Heart left ventricle (tissue), 16 donors: Measurements from ENCODE around the gene RPGRIP1. TPM values are rescaled to one million over a fixed set of nuclear protein-coding genes. Genes with fewer than 3 reads are reported as not detected.
A peak's percentile ranks its signal among the peaks of the same experiment; 100 is the strongest.

Experiments
- ATAC-seq, 4 donors: fragments of 200-7000 bp; cut with Tn5 transposase; one replicate each; pipeline ENCODE4 v1.9.1; 2020 to 2022; ENCODE audit warnings: moderate library complexity in 4 of 4, mild to moderate bottlenecking in 3 of 4, moderate number of reproducible peaks in 1 of 4
- DNase-seq, 5 donors: peaks; one replicate each; pipeline ENCODE4 v3.0.0-alpha.2; 2020
- H3K27ac ChIP-seq, 12 donors: fragments of 200-600 bp; sonication (generic) in 4 of 12; one replicate each; pipeline versions ENCODE4 v1.5.0 to v1.8.0; 2016 to 2022; ENCODE audit warnings: mild to moderate bottlenecking in 2 of 12
- H3K27me3 ChIP-seq, 9 donors: fragments of 200-600 bp; sonication (generic) in 2 of 9; one replicate each; pipeline versions ENCODE4 v1.5.1 to v1.8.0; 2016 to 2022; ENCODE audit warnings: mild to moderate bottlenecking in 3 of 9
- H3K36me3 ChIP-seq, 9 donors: fragments of 200-600 bp; sonication (generic) in 2 of 9; one replicate each; pipeline versions ENCODE4 v1.5.0 to v1.8.0; 2018 to 2022; ENCODE audit warnings: mild to moderate bottlenecking in 2 of 9
- H3K4me1 ChIP-seq, 12 donors: fragments of 200-600 bp; sonication (generic) in 4 of 12; one replicate each; pipeline versions ENCODE4 v1.5.0 to v1.8.0; 2016 to 2022; ENCODE audit warnings: mild to moderate bottlenecking in 3 of 12
- H3K4me3 ChIP-seq, 12 donors: fragments of 200-600 bp; sonication (generic) in 4 of 12; one replicate each; pipeline versions ENCODE4 v1.5.0 to v1.8.0; 2017 to 2022; ENCODE audit warnings: mild to moderate bottlenecking in 9 of 12, moderate library complexity in 4 of 12
- H3K9me3 ChIP-seq, 12 donors: fragments of 200-600 bp; sonication (generic) in 4 of 12; one replicate each; pipeline versions ENCODE4 v1.5.0 to v1.8.0; 2016 to 2022; ENCODE audit warnings: mild to moderate bottlenecking in 1 of 12
- CTCF ChIP-seq, 12 donors: fragments of 200-600 bp; sonication (generic) in 4 of 12; IDR thresholded peaks; one replicate each; pipeline versions ENCODE4 v1.5.0 to v1.8.0; 2018 to 2022; ENCODE audit warnings: antibody characterized with exemption in 12 of 12, mild to moderate bottlenecking in 5 of 12
- POLR2A ChIP-seq, 2 donors: fragments of 450-650 bp; IDR thresholded peaks; one replicate each; pipeline ENCODE4 v1.6.1; 2017; ENCODE audit warnings: antibody characterized with exemption in 2 of 2, mild to moderate bottlenecking in 2 of 2, moderate library complexity in 2 of 2
- WGBS, 4 donors: extraction: QIAGEN DNeasy Blood & Tissue Kit in 2 of 4; methylation state at CpG; one replicate each; pipeline versions ENCODE4 v1.1.5 to v1.1.7; 2013 to 2018; 5-methylcytosine and 5-hydroxymethylcytosine counted together
- intact Hi-C, 10 donors: fragments of 100-400 bp; cut with DNase I; formaldehyde crosslinking; loops; one replicate each; pipeline versions ENCODE4 v1.11.1 to v1.14.2; 2022
- polyA plus RNA-seq, 2 donors: library from polyadenylated mRNA; stranded (reverse); fragments of 200-250 nt; gene quantifications; one replicate each; pipeline ENCODE4 v1.2.3, GENCODE V29; 2013
- total RNA-seq, 9 donors: library from RNA; depleted of rRNA in 2 of 9; stranded (reverse); fragments of >200 nt in 2 of 9; fragmentation: NEBNext Ultra II Directional in 3 of 9; extraction: Animal tissue kit (Norgen Biotek cat#: 25700) in 3 of 9; gene quantifications; one replicate each; pipeline versions ENCODE4 v1.1.0 to v1.2.4, GENCODE V29; 2016 to 2023
- donor health status: ischemic (EF 13 %, LVEDD 7.1; RV severe dilation, severe dysfunction).
- donor health status: healthy with polysubstance abuse.
- donor health status: DM: no; HTN: yes; CAD: no.
- donor health status: DM: no; HTN: no; CAD: no.
- donor health status: ischemic (EF 25% LVEDD 6.9; RV normal size, moderate dysfunction).
- donor health status: ischemic (EF 25% LVEDD 5.7; RV mildly dilated, moderate dysfunction).
- donor health status: healthy.
- donor health status: DM: yes; HTN: yes; CAD: no.
- donor health status: ischemic (EF 35%, LVEDD 5.7; RV mildly dilated, moderate dysfunction).
- donor health status: nonischemic (EF 11% LVEDD 7.7; RV severe dilation, severe dysfunction).
- donor health status: DM: yes; HTN: yes; CAD: no.
- donor health status: PGD.
- donor health status: ischemic (EF 29% LVEDD 5.4; RV normal size, mild dysfunction).
- donor health status: nonischemic (EF 23%, LVEDD 6.1; RV moderate dilation, normal function).

RPGRIP1 gene
- total and polyA plus RNA-seq, 11 donors, result 0.12 to 0.81 (median 0.33) TPM; not detected in 1

DNA sequence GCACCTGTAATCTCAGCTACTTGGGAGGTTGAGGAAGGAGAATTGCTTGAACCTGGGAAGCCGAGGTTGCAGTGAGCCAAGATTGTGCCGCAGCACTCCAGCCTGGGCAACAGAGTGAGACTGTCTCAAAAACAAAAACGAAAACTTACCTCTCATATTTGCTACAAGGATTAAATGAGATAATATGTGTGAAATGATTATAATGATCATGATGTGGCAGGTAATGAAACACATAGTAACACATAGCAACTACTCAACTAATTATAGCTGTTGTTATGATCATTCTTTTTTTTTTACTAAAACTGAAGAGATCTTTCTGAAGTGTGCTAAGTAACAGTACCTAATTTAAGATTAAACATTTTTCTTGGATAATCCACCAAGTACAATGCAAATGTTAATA, 30.1 kb downstream of the RPGRIP1 start:
- Histone ChIP-seq H3K4me1 (peaks cover 0 to 11% (median 0%) of the 10 kb centered on the region in 12 donors), H3K4me3 (no peak overlapping the region), H3K27me3 (no peaks in the 10 kb centered on the region), H3K36me3 (no peaks in the 10 kb centered on the region), H3K27ac (no peak overlapping the region), H3K9me3 (no peaks in the 10 kb centered on the region)
- ATAC-seq (no peak), DNase-seq (no peak)
- intact Hi-C loops, result no loop called here
- WGBS, 4 donors, result 89 to 100% (median 94%) methylated on average over 1 to 3 of the region's 3 CpGs
- TF ChIP-seq POLR2A (IDR thresholded peaks at IDR 0.05), result no peak
- no peak for TF ChIP-seq CTCF (IDR thresholded peaks at IDR 0.05)

DNA sequence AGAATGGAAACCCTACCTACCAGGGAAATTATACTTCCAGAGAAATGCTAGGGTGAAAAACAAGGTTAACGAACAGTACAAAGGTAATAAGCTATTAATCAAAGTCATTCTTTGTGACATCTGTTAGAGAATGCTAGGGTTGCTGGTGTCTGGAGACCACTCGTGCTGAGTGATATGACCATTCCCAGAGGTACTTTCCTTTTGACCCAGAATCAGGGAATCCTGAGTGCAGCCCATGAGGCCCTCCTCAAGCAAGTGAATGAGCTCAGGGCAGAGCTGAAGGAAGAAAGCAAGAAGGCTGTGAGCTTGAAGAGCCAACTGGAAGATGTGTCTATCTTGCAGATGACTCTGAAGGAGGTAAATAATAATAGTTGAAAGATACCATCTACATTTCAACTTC, 31.7 kb downstream of the RPGRIP1 start:
- H3K36me3 ChIP-seq, result no peaks in the 10 kb centered on the region
- 63 to 76% (median 67%) methylated on average over 2 of the region's 2 CpGs for WGBS, 4 donors
- peaks cover 0 to 11% (median 0%) of the 10 kb centered on the region in 12 donors for H3K4me1 ChIP-seq
- ATAC-seq, result no peak
- intact Hi-C loops, result no loop called here
- H3K9me3 ChIP-seq, result no peaks in the 10 kb centered on the region
- no peaks in the 10 kb centered on the region for H3K27me3 ChIP-seq
- H3K27ac ChIP-seq, result no peak overlapping the region
- DNase-seq, result no peak
- no peak for TF ChIP-seq CTCF (IDR thresholded peaks at IDR 0.05)
- TF ChIP-seq POLR2A (IDR thresholded peaks at IDR 0.05), result no peak
- H3K4me3 ChIP-seq, result no peak overlapping the region

- TF ChIP-seq POLR2A (IDR thresholded peaks at IDR 0.05), result no peak
- no peak for TF ChIP-seq CTCF (IDR thresholded peaks at IDR 0.05)
- DNase-seq, result no peak
- Histone ChIP-seq H3K9me3 (no peaks in the 10 kb centered on the region), H3K4me1 (peaks cover 0 to 10% (median 0%) of the 10 kb centered on the region in 12 donors), H3K4me3 (no peak overlapping the region), H3K36me3 (no peaks in the 10 kb centered on the region), H3K27ac (no peak overlapping the region), H3K27me3 (no peaks in the 10 kb centered on the region)
- no peak for ATAC-seq
- 88 to 91% (median 90%) methylated on average over 12 of the region's 12 CpGs for WGBS, 4 donors
- intact Hi-C loops, result no loop called here
These were observed 33.6 kb downstream of the RPGRIP1 start for GRCh38 chr14:21313512-21313911.

DNA sequence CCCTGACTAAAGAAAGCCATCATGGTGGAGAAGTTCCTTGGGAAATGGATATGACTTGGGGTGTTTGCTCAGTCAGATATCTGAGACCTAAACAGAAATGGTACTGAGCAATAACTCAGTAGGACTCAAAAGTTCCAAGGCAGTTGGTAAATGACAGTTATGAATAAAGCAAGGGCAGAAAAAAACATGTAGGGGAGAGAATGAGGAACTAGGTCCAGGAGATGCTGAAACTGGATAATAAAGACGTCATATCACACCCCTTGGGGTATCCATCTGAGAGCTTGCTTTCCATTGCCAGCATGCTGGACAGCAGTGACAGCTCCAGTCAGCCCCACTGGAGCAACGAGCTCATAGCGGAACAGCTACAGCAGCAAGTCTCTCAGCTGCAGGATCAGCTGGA, 37.5 kb downstream of the RPGRIP1 start:
- H3K27ac ChIP-seq, result no peak overlapping the region
- DNase-seq, result no peak
- H3K36me3 ChIP-seq, result no peaks in the 10 kb centered on the region
- no peaks in the 10 kb centered on the region for H3K9me3 ChIP-seq
- H3K27me3 ChIP-seq, result no peaks in the 10 kb centered on the region
- H3K4me1 ChIP-seq, result peaks cover 0 to 11% (median 0%) of the 10 kb centered on the region in 12 donors
- WGBS, 4 donors, result 41 to 62% (median 50%) methylated on average over 3 of the region's 3 CpGs
- ATAC-seq, result peak in 1 of 4 donors; percentile 49
- no peak for TF ChIP-seq CTCF (IDR thresholded peaks at IDR 0.05)
- no peak for TF ChIP-seq POLR2A (IDR thresholded peaks at IDR 0.05)
- H3K4me3 ChIP-seq, result no peak overlapping the region
- intact Hi-C loops, result no loop called here
